Natural killer cell (primary cell): ENCODE results near the gene PSEN2. TPM values are rescaled to one million over a fixed set of nuclear protein-coding genes. Genes with fewer than 3 reads are reported as not detected.
"Not testable (repeated sequence)": the region's sequence is repeated elsewhere in the genome, so short reads cannot be mapped to it uniquely, and the experiment has no call there.

Experiments
- ATAC-seq, 3 donors: fragments of 150-1000 bp in 2 of 3; fragments of 200-7000 bp in 1 of 3; cut with Tn5 transposase; 1 replicate in 1 of 3; 2 replicates in 2 of 3; pipeline ENCODE4 v1.10.0; 2021; ENCODE audit warnings: mild to moderate bottlenecking in 2 of 3, moderate library complexity in 2 of 3
- DNase-seq, 2 donors: peaks; one replicate each; pipeline versions ENCODE4 v3.0.0 to v3.0.0-alpha.2; 2013 to 2021; ENCODE audit warnings: mixed read lengths in 1 of 2
- H3K27ac ChIP-seq: one replicate; pipeline ENCODE4 v1.5.1; 2013; ENCODE audit warnings: mild to moderate bottlenecking, low read length
- H3K27me3 ChIP-seq: one replicate; pipeline ENCODE4 v1.6.1; 2013; ENCODE audit warnings: low read length; ENCODE audit not compliant: control insufficient read depth, insufficient read depth
- H3K36me3 ChIP-seq: one replicate; pipeline ENCODE4 v1.6.1; 2013; ENCODE audit warnings: low read length; ENCODE audit not compliant: control insufficient read depth, insufficient read depth
- H3K4me1 ChIP-seq: one replicate; pipeline ENCODE4 v1.6.1; 2013; ENCODE audit warnings: low read length; ENCODE audit not compliant: control insufficient read depth, insufficient read depth
- H3K4me3 ChIP-seq: one replicate; pipeline ENCODE4 v1.5.1; 2013; ENCODE audit warnings: low read length
- H3K9me3 ChIP-seq: one replicate; pipeline ENCODE4 v1.6.1; 2013; ENCODE audit warnings: low read length; ENCODE audit not compliant: control insufficient read depth, insufficient read depth
- H3K27ac Mint-ChIP-seq, 2 donors: one replicate each; pipeline ENCODE4 v1.8.0; 2022; ENCODE audit warnings: mild to moderate bottlenecking in 2 of 2, mixed read lengths in 2 of 2, moderate library complexity in 1 of 2
- H3K27me3 Mint-ChIP-seq, 2 donors: one replicate each; pipeline ENCODE4 v1.8.0; 2022; ENCODE audit warnings: low read depth in 2 of 2, mixed read lengths in 2 of 2
- H3K36me3 Mint-ChIP-seq: one replicate; pipeline ENCODE4 v1.8.0; 2022; ENCODE audit warnings: mixed read lengths
- H3K4me1 Mint-ChIP-seq, 2 donors: one replicate each; pipeline ENCODE4 v1.8.0; 2022; ENCODE audit warnings: mixed read lengths in 2 of 2
- H3K4me3 Mint-ChIP-seq: one replicate; pipeline ENCODE4 v1.8.0; 2022; ENCODE audit warnings: mild to moderate bottlenecking, moderate library complexity, mixed read lengths
- H3K9me3 Mint-ChIP-seq, 2 donors: one replicate each; pipeline ENCODE4 v1.8.0; 2022; ENCODE audit warnings: mixed read lengths in 2 of 2
- CTCF ChIP-seq: fragments of 200-600 bp; IDR thresholded peaks from one replicate; pipeline ENCODE4 v1.8.0; 2022; ENCODE audit warnings: antibody characterized with exemption
- WGBS: methylation state at CpG from one replicate; pipeline ENCODE4 v1.1.7; 2013; ENCODE audit warnings: missing lambda C conversion rate; ENCODE audit not compliant: insufficient coverage; 5-methylcytosine and 5-hydroxymethylcytosine counted together
- intact Hi-C: fragments of 100-400 bp; cut with micrococcal nuclease; formaldehyde crosslinking; loops from one replicate; pipeline ENCODE4 v1.14.2; 2022
- total RNA-seq, 4 donors: library from RNA; stranded (reverse); fragments of 120-200 nt in 1 of 4; gene quantifications; one replicate each; pipeline versions ENCODE4 v1.2.3 to v1.2.4, GENCODE V29; 2013 to 2022

Gene PSEN2
- total RNA-seq, 3 donors from 2014 or later (not counting 1 experiment from before 2014, with no cell fraction given): 12.6 to 22.8 (median 14.9) TPM

DNA sequence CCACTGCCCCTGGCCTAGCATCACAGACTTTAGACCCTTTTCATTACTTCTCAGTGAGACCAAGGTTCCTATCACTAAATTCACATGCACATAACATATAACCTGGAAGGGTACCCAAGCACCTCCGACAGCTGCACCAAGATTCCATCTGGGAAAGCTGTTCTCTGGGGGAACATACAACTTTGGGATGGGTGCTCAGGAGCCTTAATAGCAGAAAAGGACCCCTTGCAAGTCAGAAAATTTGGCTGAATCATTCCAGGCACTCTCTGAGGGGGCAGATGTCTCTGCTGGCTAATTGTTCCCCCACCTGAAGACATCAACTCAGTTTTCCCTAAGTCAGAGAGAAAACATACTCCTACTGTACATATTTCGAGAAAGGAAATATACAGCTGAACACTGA lies 41.3 kb upstream of the PSEN2 start:
- intact Hi-C loops: loop anchor here (2.0 to 10.0 kb wide), 4 partner anchors 94 to 282 kb away; partner anchors contain the start of genes ITPKB and STUM
- H3K9me3 Mint-ChIP-seq: no peaks in the 10 kb centered on the region
- Histone ChIP-seq H3K27me3 (no peaks in the 10 kb centered on the region), H3K36me3 (no peaks in the 10 kb centered on the region), H3K4me1 (peaks cover 12% of the 10 kb centered on the region), H3K4me3 (no peak overlapping the region), H3K27ac (no peak overlapping the region), H3K9me3 (no peaks in the 10 kb centered on the region)
- DNase-seq: no peak
- WGBS: 97% methylated on average over 2 of the region's 2 CpGs
- H3K36me3 Mint-ChIP-seq: no peaks in the 10 kb centered on the region
- H3K27me3 Mint-ChIP-seq: no peaks in the 10 kb centered on the region
- no peak overlapping the region for H3K4me3 Mint-ChIP-seq
- ATAC-seq: no peak
- H3K4me1 Mint-ChIP-seq: peaks cover 8 to 14% of the 10 kb centered on the region in 2 donors
- TF ChIP-seq CTCF: no peak
- no peak overlapping the region for H3K27ac Mint-ChIP-seq

DNA sequence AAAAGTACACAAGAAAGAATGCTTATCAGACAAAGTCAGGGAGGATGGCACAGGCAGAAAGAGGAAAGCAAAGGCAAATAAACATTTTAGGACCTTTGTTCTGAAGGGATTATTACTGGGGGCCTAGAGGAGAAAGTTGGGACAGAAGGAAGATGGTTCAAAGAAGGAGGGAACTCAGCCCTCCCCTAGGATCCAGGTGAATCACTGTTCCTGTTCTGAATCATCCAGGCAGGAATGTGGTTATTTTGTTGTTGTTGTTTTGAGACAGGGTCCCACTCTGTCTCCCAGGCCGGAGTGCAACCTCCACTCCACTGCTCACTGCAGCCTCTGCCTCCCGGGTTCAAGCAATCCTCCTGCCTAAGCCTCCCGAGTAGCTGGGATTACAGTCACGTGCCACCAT lies 38.5 kb upstream of the PSEN2 start:
- H3K4me3 ChIP-seq: no peak overlapping the region
- TF ChIP-seq CTCF: no peak
- Mint-ChIP-seq H3K4me1 (peaks cover 6 to 12% of the 10 kb centered on the region in 2 donors), H3K36me3 (no peaks in the 10 kb centered on the region), H3K4me3 (no peak overlapping the region), H3K27me3 (peaks cover 0 to 8% of the 10 kb centered on the region in 2 donors), H3K9me3 (no peaks in the 10 kb centered on the region), H3K27ac (no peak overlapping the region)
- H3K27ac ChIP-seq: no peak overlapping the region
- H3K27me3 ChIP-seq: no peaks in the 10 kb centered on the region
- H3K9me3 ChIP-seq: no peaks in the 10 kb centered on the region
- 96% methylated on average over 4 of the region's 4 CpGs for WGBS
- H3K4me1 ChIP-seq: peaks cover 12% of the 10 kb centered on the region
- ATAC-seq (no peak), DNase-seq (no peak)
- H3K36me3 ChIP-seq: no peaks in the 10 kb centered on the region
- intact Hi-C loops: no loop called here

GRCh38 chr1:226832613-226833012 lies 37.8 kb upstream of the PSEN2 start:
- intact Hi-C loops: no loop called here
- Histone ChIP-seq H3K27me3 (no peaks in the 10 kb centered on the region), H3K4me1 (peaks cover 9% of the 10 kb centered on the region), H3K4me3 (no peak overlapping the region), H3K36me3 (no peaks in the 10 kb centered on the region), H3K9me3 (no peaks in the 10 kb centered on the region), H3K27ac (no peak overlapping the region)
- H3K4me1 Mint-ChIP-seq: peaks cover 0 to 6% of the 10 kb centered on the region in 2 donors
- no peak for TF ChIP-seq CTCF
- no peak for ATAC-seq
- H3K27me3 Mint-ChIP-seq: peaks cover 0 to 8% of the 10 kb centered on the region in 2 donors
- WGBS: 87% methylated on average over 9 of the region's 9 CpGs
- no peaks in the 10 kb centered on the region for H3K36me3 Mint-ChIP-seq
- H3K9me3 Mint-ChIP-seq: no peaks in the 10 kb centered on the region
- no peak overlapping the region for H3K4me3 Mint-ChIP-seq
- no peak for DNase-seq
- no peak overlapping the region for H3K27ac Mint-ChIP-seq

- H3K27ac Mint-ChIP-seq, ATAC-seq, H3K4me1 ChIP-seq, H3K9me3 Mint-ChIP-seq, DNase-seq, H3K36me3 ChIP-seq, H3K27ac ChIP-seq, H3K4me3 Mint-ChIP-seq, H3K4me3 ChIP-seq, H3K27me3 Mint-ChIP-seq, intact Hi-C loops, H3K36me3 Mint-ChIP-seq, H3K9me3 ChIP-seq, H3K4me1 Mint-ChIP-seq, H3K27me3 ChIP-seq: not testable (repeated sequence)
- 92% methylated on average over 6 of the region's 6 CpGs for WGBS
Observed at GRCh38 chr1:226834179-226834578, 36.2 kb upstream of the PSEN2 start.

DNA sequence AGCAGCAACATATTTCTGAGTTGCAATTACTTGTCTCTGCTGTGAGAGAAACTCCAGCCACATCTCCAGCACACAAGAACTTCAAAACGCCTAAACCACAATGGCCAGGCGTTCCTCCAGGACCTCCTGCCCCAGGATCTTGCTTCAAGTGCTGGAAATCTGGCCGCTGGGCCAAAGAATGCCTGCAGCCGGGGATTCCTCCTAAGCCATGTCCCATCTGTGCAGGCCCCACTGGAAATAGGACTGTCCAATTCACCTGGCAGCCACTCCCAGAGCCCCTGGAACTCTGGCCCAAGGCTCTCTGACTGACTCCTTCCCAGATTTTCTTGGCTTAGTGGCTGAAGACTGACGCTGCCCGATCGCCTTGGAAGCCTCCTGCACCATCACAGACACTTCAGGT lies 35.0 kb upstream of the PSEN2 start:
- H3K27me3 Mint-ChIP-seq, H3K27ac ChIP-seq, H3K36me3 ChIP-seq, H3K4me1 Mint-ChIP-seq, H3K4me3 ChIP-seq, H3K9me3 Mint-ChIP-seq, H3K36me3 Mint-ChIP-seq, intact Hi-C loops, H3K27ac Mint-ChIP-seq, ATAC-seq, H3K4me1 ChIP-seq, H3K4me3 Mint-ChIP-seq, H3K9me3 ChIP-seq, H3K27me3 ChIP-seq, DNase-seq: not testable (repeated sequence)
- WGBS: 86% methylated on average over 7 of the region's 7 CpGs

- H3K27ac Mint-ChIP-seq, DNase-seq, H3K27me3 Mint-ChIP-seq, H3K4me1 ChIP-seq, intact Hi-C loops, H3K36me3 Mint-ChIP-seq, H3K9me3 Mint-ChIP-seq, H3K4me3 ChIP-seq, H3K36me3 ChIP-seq, H3K4me1 Mint-ChIP-seq, H3K27ac ChIP-seq, ATAC-seq, H3K27me3 ChIP-seq, H3K9me3 ChIP-seq, H3K4me3 Mint-ChIP-seq: not testable (repeated sequence)
- WGBS: 98% methylated on average over 2 of the region's 2 CpGs
Observed at GRCh38 chr1:226837966-226838365, 32.5 kb upstream of the PSEN2 start.
